T-helper 2 cell treated with Interferon-gamma antibody and Interleukin-4, amounts not matched to agents 100 ng/mL and 5 ng/mL, for 36 hours (primary cell): ENCODE results near the gene ACAP1. TPM values are rescaled to one million over a fixed set of nuclear protein-coding genes. Genes with fewer than 3 reads are reported as not detected.
"Not testable (repeated sequence)": the region's sequence is repeated elsewhere in the genome, so short reads cannot be mapped to it uniquely, and the experiment has no call there.

ENCODE experiments used
- intact Hi-C: fragments of 100-400 bp; cut with micrococcal nuclease; formaldehyde crosslinking; loops from one replicate; pipeline ENCODE4 v1.15.1; 2023
- total RNA-seq: library from RNA; stranded (reverse); gene quantifications from 2 replicates; pipeline ENCODE4 v1.2.3, GENCODE V29; 2022

Gene ACAP1
- total RNA-seq, 1 donor from 2014 or later = 590 TPM

DNA sequence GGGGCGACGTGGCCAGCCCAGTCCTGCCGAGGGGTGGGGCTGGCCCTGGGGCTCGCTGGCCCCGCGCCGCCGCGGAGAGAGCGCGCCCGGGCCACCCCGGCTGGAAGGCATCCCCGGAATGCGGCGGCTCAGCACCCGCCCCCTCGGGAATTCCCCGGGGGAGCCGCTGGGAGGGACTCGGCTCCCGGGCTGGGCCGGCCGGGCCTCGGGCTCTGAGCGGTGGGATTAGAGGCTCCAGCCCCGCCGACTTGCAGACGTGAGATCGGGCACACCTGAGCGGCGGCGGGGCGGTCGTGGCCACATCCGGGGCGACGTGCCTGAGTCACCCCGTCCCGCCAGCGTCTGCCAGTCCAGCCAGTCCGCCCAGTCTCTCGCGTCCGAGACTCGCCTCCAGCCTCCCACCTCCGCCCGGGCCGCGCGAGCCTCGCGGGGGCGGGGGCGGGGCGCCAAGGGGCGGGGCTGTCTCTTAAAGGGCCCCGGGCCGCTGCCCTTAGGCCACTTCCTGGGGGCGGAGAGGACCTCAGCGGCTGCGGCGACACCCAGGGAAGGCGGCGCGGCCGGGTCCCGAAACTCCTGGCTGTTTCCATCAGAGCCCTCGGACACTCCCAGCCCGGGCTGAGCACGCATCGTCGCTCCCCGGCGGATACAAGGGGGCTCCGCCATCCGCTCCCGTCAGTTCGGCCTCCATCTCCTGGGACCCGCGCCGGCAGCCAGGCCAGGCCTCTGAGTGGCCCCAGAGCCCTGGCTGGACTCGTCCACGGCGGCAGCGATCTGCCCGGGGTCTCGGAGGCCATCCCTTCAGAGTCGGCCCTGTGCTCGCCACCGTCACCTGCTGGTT lies 15.6 kb downstream of the ACAP1 start, which contains the start of gene KCTD11:
KCTD11 (plus strand) TSS at position 498 of the 838 bp plus-strand sequence.
- intact Hi-C loops = loop anchor here (1.0 to 10.0 kb wide), 7 partner anchors 15 to 335 kb away; partner anchors contain the start of genes ACAP1, EIF5A, NEURL4 and POLR2A

DNA sequence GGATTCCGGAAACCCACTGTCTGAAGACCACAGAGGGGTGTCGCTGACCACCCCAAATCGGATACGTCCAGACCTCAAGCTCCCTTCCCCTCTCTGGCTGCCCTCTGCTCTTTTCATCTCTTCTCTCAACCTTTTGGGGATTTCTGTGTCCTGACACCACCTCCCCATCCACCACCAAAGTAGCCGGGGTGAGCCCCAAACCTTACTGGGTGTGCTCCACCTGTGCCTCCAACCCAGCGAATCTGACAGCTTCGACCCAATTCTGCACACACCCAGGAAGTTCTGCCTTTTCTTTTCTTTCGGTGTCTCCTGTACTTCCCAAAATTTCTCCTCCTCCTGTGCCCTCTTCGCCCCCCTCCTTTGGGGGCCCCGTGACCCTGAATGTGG lies 16.2 kb downstream of the ACAP1 start:
- intact Hi-C loops = loop anchor here (5.0 to 10.0 kb wide), 4 partner anchors 45 to 335 kb away; partner anchors contain the start of genes EIF5A, POLR2A, SLC35G6 and TMEM256

GRCh38 chr17:7352910-7353635 lies 16.7 kb downstream of the ACAP1 start:
- intact Hi-C loops = loop anchor here (5.0 to 10.0 kb wide), 4 partner anchors 46 to 334 kb away; partner anchors contain the start of genes EIF5A, POLR2A, SLC35G6 and TMEM256

DNA sequence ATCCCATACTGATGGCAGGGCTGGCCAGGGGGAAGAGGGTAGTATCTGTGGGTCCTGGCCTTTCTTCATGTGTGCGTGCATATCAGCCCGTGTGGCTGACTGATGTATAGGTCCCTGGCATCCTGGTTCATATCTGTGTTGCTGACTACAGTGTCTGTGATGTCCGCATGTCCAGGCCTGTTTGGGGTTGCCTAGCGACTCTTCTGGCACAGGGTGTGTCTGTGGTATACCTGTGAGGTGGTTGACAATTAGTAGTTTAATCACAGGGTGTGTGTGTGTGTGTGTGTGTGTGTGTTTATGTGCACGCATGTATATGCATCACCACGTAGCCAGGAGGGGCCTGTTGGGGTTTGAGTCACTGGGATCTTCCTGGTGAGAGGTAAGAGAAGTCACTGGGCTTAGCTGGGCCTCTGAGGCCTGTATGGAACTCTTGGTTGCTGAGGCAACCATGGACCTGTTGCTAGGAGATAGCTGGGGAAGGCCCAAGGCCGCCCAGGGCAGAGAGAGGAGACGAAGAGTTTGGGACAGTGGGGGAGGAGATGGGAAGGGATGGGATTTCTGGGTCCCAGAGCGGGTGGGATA lies 18.0 kb downstream of the ACAP1 start:
- intact Hi-C loops = loop anchor here (5.0 to 10.0 kb wide), 4 partner anchors 47 to 333 kb away; partner anchors contain the start of genes EIF5A, POLR2A, SLC35G6 and TMEM256

- intact Hi-C loops = loop anchor here (10.0 kb wide), 1 partner anchor 130 kb away; the partner anchor contains the start of genes POLR2A and SLC35G6
Measured at GRCh38 chr17:7355053-7355452, 18.7 kb downstream of the ACAP1 start, which contains the start of gene TMEM95. TMEM95 (plus strand) TSS chr17:7355156; CDS start chr17:7355205, 49 bp downstream.

DNA sequence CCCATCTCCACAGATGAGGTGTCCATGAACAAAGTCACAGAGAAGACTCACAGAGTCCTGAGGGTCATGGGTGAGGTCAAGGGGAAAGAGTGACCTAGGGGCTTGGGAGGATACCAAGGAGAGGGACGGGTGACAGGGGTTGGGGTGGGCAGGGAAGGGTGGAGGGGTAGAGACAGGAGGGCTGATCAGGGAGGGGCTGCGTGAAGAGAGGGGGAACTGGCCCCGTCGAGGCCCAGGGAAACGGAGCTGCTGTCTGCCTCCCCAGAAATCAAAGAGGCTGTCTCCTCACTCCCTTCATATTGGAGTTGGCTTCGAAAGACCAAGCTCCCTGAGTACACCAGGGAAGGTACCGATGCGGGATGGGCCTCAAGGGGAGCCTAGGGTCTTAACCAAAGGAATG lies 19.2 kb downstream of the ACAP1 start:
- intact Hi-C loops = loop anchor here (10.0 kb wide), 1 partner anchor 129 kb away; the partner anchor contains the start of genes POLR2A and SLC35G6

DNA sequence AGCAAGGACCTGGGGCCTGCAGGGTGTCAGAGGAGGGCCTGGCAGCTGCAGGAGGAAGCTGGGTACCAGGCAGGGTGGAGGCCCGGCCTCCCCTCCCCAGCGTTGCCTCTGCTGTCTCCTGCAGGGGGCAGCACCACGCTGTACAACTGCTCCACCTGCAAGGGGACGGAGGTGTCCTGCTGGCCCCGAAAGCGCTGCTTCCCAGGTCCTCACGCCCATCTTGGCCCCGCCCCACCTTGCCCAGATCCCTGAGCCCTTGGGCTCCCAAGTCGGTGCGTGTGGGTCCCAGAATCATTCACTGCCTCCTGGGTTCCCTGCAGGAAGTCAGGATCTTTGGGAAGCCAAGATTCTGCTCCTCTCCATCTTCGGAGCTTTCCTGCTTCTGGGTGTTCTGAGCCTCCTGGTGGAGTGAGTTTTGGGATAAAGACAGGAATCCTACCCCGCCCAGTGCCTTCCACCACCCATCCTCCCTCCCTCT lies 19.8 kb downstream of the ACAP1 start:
- intact Hi-C loops = loop anchor here (1.0 to 10.0 kb wide), 3 partner anchors 79 to 205 kb away; partner anchors contain the start of genes POLR2A, SENP3, SLC35G6 and TMEM102

GRCh38 chr17:7356756-7357155 lies 20.4 kb downstream of the ACAP1 start:
- intact Hi-C loops = loop anchor here (1.0 to 10.0 kb wide), 3 partner anchors 79 to 205 kb away; partner anchors contain the start of genes POLR2A, SENP3, SLC35G6 and TMEM102

DNA sequence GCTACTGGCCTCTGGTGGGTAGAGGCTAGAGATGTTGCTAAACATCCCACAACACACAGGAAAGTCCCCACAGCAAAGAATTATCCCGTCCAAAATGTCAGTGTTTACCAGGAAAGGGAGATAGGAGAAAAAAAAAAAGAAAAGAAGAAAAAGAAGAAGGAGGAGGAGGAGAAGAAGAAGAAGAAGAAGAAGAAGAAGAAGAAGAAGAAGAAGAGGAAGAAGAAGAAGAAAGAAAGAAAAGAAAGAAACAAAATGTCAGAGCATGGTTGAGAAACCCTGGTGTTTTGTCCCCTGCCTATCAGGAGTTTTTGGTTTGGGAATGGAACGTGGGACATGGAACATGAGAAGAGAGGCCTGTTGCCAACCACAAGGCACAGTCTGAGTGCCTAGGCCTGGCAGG lies 21.1 kb downstream of the ACAP1 start:
- intact Hi-C loops = loop anchor here (10.0 kb wide), 1 partner anchor 127 kb away; the partner anchor contains the start of genes POLR2A and SLC35G6

DNA sequence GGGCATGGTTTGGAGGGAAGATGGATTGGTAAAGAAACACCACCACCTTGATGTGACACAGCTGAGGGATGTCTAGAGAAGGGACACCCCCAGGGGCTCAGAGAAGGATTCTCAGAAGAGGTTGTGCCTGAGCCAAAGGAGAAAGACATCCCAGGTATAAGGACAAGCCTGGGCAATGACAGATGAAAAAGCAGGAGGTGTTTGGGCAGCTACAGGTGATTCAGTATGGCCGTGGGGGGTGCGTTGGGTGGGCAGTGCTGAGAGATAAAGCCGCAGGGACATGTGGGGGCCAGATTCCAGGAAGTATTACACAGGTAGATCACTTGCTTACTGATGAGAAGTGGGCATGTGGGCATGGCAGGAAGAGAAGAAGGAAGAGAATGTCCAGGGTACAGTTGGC lies 25.6 kb downstream of the ACAP1 start:
- intact Hi-C loops = no loop called here

- intact Hi-C loops = no loop called here
Measured at GRCh38 chr17:7363311-7363710, 27.0 kb downstream of the ACAP1 start.

- intact Hi-C loops = not testable (repeated sequence)
Measured at GRCh38 chr17:7365963-7366362, 29.6 kb downstream of the ACAP1 start.

- intact Hi-C loops = no loop called here
Measured at GRCh38 chr17:7367083-7367482, 30.8 kb downstream of the ACAP1 start.

DNA sequence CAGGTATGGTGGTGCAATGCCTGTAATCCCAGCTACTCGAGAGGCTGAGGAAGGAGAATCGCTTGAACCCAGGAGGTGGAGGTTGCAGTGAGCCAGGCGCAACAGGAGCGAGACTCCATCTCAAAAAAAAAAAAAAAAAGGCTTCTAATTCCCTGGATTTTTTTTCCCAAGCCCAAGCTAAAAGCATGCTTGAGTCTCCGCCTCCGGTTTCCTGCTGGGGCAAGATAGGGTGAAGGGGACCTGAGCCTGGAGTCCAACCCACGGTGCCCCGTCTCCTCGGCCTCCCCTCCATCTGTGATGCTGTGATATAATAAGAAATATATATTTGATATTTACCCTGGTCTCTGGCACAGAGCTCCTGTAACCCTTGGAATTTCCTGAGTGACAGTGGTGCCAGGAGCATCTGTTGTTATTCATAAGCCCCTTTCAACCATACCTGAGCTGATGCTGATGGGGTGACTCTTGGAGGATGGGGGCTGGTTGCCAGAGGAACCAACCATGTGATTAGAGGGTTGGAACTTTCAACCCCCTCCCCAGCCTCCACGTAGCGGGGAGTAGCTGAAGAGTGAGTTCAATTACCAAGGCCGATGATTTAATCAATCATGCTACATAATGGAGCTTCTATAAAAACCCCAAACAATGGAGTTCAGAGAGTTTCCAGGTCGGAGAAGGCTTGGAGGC lies 31.7 kb downstream of the ACAP1 start:
- intact Hi-C loops = no loop called here

GRCh38 chr17:7368599-7368994 lies 32.3 kb downstream of the ACAP1 start:
- intact Hi-C loops = not testable (repeated sequence)

DNA sequence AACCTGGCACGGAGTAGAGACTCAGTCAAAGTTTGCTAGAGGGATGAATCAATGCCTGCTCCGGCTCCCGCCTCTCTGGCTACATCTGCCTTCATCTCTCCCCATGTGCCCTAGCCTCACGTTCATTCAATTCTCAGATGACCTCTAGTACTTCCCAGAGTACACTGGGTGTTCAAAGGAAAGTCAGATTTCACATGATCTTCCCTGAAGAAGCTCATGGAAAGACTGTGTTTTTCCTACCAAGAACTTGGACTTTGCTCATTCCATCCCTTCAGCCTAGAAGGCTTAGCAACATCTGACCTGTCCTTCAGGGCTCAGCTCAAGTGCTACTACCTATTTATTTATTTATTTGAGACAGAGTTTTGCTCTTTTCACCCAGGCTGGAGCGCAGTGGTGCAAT lies 33.5 kb downstream of the ACAP1 start:
- intact Hi-C loops = no loop called here

- intact Hi-C loops = no loop called here
Measured at GRCh38 chr17:7370853-7371252, 34.5 kb downstream of the ACAP1 start.

- intact Hi-C loops = no loop called here
Measured at GRCh38 chr17:7374353-7374752, 38.0 kb downstream of the ACAP1 start.

- intact Hi-C loops = no loop called here
Measured at GRCh38 chr17:7379134-7379533, 42.8 kb downstream of the ACAP1 start.

DNA sequence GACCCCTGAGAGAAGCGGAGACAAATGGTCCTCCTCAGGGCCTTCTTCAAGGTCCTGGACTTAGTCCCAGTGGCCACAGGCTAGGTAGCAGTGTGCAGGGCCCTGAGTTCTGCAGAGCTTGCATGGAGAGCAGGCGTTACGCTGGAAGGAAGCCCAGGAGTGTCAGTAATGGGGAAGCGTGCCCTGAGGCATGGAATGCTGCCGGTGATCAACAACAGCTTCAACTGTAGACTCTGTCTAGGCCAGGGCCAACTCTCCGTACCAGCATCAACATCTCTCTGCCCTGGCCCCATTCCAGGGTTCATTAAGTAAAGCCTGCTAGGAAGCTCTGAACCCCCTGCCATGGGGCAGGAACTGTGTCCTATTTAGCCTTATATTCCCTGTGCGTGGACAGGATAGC lies 44.0 kb downstream of the ACAP1 start:
- intact Hi-C loops = no loop called here
